Osteocyte (in vitro differentiated cells): ENCODE data around the gene THSD4. TPM values are rescaled to one million over a fixed set of nuclear protein-coding genes. Genes with fewer than 3 reads are reported as not detected.
A peak's percentile ranks its signal among the peaks of the same experiment; 100 is the strongest.
"Not testable (repeated sequence)": the region's sequence is repeated elsewhere in the genome, so short reads cannot be mapped to it uniquely, and the experiment has no call there.

Source experiments
- DNase-seq: peaks from one replicate; pipeline ENCODE4 v3.0.0; 2021; ENCODE audit warnings: mixed read lengths; ENCODE audit not compliant: unreplicated experiment; ENCODE audit errors: extremely low spot score
- H3K27ac Mint-ChIP-seq: one replicate; pipeline ENCODE4 v1.8.0; 2021; ENCODE audit warnings: mild to moderate bottlenecking, mixed read lengths; ENCODE audit not compliant: unreplicated experiment
- H3K27me3 Mint-ChIP-seq: one replicate; pipeline ENCODE4 v1.8.0; 2021; ENCODE audit warnings: mixed read lengths; ENCODE audit not compliant: unreplicated experiment
- H3K36me3 Mint-ChIP-seq: one replicate; pipeline ENCODE4 v1.8.0; 2021; ENCODE audit warnings: mixed read lengths; ENCODE audit not compliant: unreplicated experiment
- H3K4me1 Mint-ChIP-seq: one replicate; pipeline ENCODE4 v1.8.0; 2021; ENCODE audit warnings: mixed read lengths; ENCODE audit not compliant: unreplicated experiment
- H3K4me3 Mint-ChIP-seq: one replicate; pipeline ENCODE4 v1.8.0; 2021; ENCODE audit warnings: mild to moderate bottlenecking, moderate library complexity, mixed read lengths; ENCODE audit not compliant: unreplicated experiment
- H3K9me3 Mint-ChIP-seq: one replicate; pipeline ENCODE4 v1.8.0; 2021; ENCODE audit warnings: mixed read lengths; ENCODE audit not compliant: unreplicated experiment
- total RNA-seq: library from RNA; stranded (reverse); gene quantifications from 2 replicates; pipeline ENCODE4 v1.2.1, GENCODE V29; 2021
- TF ChIP-seq, protein P1 (sequence below): fragments of 200-600 bp; sonication (generic); IDR thresholded peaks from 2 replicates; pipeline ENCODE4 v1.5.0; 2021; ENCODE audit warnings: antibody characterized with exemption, mild to moderate bottlenecking, moderate library complexity

Gene THSD4
- total RNA-seq, 1 donor from 2014 or later = 5.7 TPM

DNA sequence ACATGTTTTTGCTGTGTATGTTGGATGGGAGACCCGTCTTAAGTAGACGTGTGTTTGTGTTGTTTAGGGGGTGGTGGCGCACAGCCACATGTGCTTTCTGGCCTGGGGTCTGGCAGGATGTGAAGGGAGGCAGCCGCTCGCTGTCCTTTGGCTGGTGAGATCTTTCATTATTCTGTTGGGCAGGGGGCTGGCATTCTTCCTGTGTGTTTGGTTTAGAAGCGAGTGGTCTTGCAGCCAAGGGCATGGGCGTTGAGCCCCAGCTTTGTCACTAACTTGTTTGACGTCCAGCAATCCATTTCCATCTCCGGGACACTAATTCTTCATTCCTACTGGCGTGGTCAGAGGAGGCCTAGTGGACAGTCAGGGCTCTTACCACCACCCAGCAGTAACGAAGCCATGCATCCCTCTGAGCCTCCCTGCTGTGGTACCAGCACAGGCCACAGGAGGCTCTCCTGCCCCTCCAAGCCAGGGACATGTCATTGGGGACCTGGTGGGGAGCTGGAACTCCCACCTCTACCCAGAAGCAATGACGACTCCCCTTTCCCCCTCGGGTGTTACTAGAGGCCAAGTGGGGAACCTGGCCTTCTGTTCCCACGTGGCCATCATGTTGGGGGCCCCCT lies 10.7 kb downstream of the THSD4 start:
- Mint-ChIP-seq H3K27me3 (no peaks in the 10 kb centered on the region), H3K4me1 (peaks cover 13% of the 10 kb centered on the region), H3K27ac (no peak overlapping the region), H3K36me3 (no peaks in the 10 kb centered on the region), H3K9me3 (no peaks in the 10 kb centered on the region), H3K4me3 (no peak overlapping the region)
- TF ChIP-seq, protein P1, sequence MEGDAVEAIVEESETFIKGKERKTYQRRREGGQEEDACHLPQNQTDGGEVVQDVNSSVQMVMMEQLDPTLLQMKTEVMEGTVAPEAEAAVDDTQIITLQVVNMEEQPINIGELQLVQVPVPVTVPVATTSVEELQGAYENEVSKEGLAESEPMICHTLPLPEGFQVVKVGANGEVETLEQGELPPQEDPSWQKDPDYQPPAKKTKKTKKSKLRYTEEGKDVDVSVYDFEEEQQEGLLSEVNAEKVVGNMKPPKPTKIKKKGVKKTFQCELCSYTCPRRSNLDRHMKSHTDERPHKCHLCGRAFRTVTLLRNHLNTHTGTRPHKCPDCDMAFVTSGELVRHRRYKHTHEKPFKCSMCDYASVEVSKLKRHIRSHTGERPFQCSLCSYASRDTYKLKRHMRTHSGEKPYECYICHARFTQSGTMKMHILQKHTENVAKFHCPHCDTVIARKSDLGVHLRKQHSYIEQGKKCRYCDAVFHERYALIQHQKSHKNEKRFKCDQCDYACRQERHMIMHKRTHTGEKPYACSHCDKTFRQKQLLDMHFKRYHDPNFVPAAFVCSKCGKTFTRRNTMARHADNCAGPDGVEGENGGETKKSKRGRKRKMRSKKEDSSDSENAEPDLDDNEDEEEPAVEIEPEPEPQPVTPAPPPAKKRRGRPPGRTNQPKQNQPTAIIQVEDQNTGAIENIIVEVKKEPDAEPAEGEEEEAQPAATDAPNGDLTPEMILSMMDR = peak; percentile 18
- no peak for DNase-seq

DNA sequence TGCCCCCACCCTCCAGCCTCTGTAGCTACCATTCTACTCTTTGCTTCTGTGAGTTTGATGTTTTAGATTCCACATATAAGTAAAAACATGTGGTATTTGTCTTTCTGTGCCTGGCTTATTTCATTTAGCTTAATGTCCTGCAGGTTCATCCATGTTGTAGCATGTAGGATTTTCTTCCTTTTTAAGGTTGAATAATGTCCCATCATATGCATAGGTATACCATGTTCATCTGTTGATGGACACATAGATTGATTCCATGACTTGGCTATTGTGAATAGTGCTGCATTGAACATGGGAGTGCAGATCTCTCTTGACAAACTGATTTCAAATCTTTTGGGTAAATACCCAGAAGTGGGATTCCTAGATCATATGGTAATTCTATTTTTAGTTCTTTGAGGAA lies 11.8 kb downstream of the THSD4 start:
- TF ChIP-seq, protein P1 = no peak
- peaks cover 13% of the 10 kb centered on the region for H3K4me1 Mint-ChIP-seq
- no peak for DNase-seq
- no peaks in the 10 kb centered on the region for H3K36me3 Mint-ChIP-seq
- no peak overlapping the region for H3K4me3 Mint-ChIP-seq
- no peaks in the 10 kb centered on the region for H3K27me3 Mint-ChIP-seq
- H3K9me3 Mint-ChIP-seq = no peaks in the 10 kb centered on the region
- H3K27ac Mint-ChIP-seq = no peak overlapping the region

DNA sequence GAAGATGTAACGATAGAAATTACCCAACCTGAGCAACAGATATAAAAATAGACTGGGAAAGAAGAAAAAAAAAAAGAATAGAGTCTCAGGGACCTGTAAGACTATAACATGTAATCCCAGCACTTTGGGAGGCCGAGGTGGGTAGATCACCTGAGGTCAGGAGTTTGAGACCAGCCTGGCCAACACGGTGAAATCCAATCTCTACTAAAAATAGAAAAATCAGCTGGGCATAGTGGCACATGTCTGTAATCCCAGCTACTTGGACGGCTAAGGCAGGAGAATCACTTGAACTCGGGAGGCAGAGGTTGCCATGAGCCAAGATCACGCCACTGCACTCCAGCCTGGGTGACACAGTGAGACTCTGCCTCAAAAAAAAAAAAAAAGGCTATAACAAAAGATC lies 12.9 kb downstream of the THSD4 start:
- not testable (repeated sequence) for H3K9me3 Mint-ChIP-seq, H3K27me3 Mint-ChIP-seq, H3K4me3 Mint-ChIP-seq, H3K27ac Mint-ChIP-seq, H3K36me3 Mint-ChIP-seq, DNase-seq
- peaks cover 11% of the 10 kb centered on the region for H3K4me1 Mint-ChIP-seq

DNA sequence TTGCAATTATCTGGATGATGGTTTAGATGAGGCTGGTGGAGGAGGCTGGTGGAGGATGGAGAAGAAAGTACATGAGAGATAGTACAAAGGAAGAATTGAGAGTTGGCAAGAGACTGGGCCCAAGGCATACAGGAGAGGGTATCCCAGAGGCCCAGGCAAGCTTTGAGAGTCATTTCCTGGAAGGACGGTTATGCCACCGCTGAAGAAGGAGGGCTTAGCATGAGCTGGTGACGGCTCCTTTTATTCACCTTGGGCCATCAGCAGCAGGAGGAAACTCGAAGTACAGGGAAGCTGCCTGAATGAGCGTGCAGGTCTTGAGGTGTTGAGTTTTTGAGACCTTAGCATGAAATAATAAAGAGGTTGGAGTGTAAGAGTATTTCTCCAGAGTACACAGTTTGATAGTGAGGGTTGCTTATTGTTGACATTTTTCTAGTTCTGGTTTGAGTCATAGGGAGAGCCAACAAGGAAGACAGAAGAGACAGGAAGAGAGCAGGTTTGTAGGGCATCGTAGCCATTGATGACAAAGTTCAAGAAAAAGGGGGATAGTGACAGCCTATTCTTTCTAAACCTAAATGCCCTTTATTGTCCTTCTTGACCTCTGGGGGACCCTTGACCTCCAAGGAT lies 13.8 kb downstream of the THSD4 start:
- Mint-ChIP-seq H3K27ac (no peak overlapping the region), H3K4me1 (peaks cover 11% of the 10 kb centered on the region)
- TF ChIP-seq, protein P1 = no peak

DNA sequence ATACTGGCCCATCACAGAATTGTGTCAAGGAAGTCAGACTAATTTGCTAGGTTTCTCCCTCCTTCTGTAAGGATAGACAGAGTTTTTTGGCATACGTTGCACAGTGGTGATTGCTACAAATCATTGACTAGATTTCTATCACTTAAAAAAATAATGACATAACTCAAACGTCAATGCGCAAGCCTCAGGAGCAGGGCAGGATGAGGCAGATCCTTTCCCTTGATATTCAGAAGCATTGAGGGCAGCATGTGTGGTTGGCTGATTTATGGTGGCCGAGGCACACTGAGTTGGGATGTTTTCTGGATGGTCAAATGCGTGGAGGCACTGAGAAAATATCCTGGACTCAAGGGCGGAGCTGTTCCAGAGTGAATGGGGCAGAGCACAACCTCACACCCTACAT lies 14.4 kb downstream of the THSD4 start:
- H3K27ac Mint-ChIP-seq = no peak overlapping the region
- no peak for DNase-seq
- H3K4me3 Mint-ChIP-seq = no peak overlapping the region
- H3K4me1 Mint-ChIP-seq = peaks cover 11% of the 10 kb centered on the region
- H3K9me3 Mint-ChIP-seq = no peaks in the 10 kb centered on the region
- TF ChIP-seq, protein P1 = no peak
- H3K27me3 Mint-ChIP-seq = no peaks in the 10 kb centered on the region
- H3K36me3 Mint-ChIP-seq = no peaks in the 10 kb centered on the region

More for the DNA sequence above, 13.8 kb downstream of the THSD4 start:
- DNase-seq = no peak
- H3K9me3 Mint-ChIP-seq = no peaks in the 10 kb centered on the region
- no peaks in the 10 kb centered on the region for H3K27me3 Mint-ChIP-seq
- H3K4me3 Mint-ChIP-seq = no peak overlapping the region
- no peaks in the 10 kb centered on the region for H3K36me3 Mint-ChIP-seq
